ENCODE results near the gene DUSP16.
"Not testable (repeated sequence)": the region's sequence is repeated elsewhere in the genome, so short reads cannot be mapped to it uniquely, and the experiment has no call there.

Gene DUSP16

GRCh38 chr12:12474931-12475795, 87.5 kb downstream of the DUSP16 start:
- Histone ChIP-seq H3K27ac (ENCODE audit: low read length) (no peak overlapping the region), H3K36me3 (replicated peaks; ENCODE audit: insufficient read depth, low read length) (peaks cover 4% of the 10 kb centered on the region; the same call in 1 of the 2 replicates), H3K4me2 (ENCODE audit: low read depth, low read length) (no peak overlapping the region), H3K4me1 (ENCODE audit: low read length) (no peaks in the 10 kb centered on the region), H3K9me3 (replicated peaks; ENCODE audit: insufficient read depth, low read length) (no peaks in the 10 kb centered on the region), H2AFZ (ENCODE audit: low read length) (no peak overlapping the region), H3K9ac (ENCODE audit: low read length) (no peak overlapping the region), H3F3A (ENCODE audit: insufficient read depth, low read length) (no peaks in the 10 kb centered on the region), H3K79me2 (ENCODE audit: low read length) (no peaks in the 10 kb centered on the region), H3K9me2 (replicated peaks; ENCODE audit: insufficient read depth, low read length) (no peaks in the 10 kb centered on the region), H4K20me1 (ENCODE audit: insufficient read depth, low read length) (no peaks in the 10 kb centered on the region), H3K27me3 (replicated peaks; ENCODE audit: insufficient read depth, low read length) (no peaks in the 10 kb centered on the region), H3K4me3 (ENCODE audit: low read length) (no peak overlapping the region)
- no peak for DNase-seq
- no peak for TF ChIP-seq CTCF (IDR thresholded peaks at IDR 0.05; ENCODE audit: low read length)
- TF ChIP-seq EZH2 (optimal IDR thresholded peaks at IDR 0.05; ENCODE audit: low read depth, low read length), result no peak
- no peak for TF ChIP-seq EZH2phosphoT487 (IDR thresholded peaks at IDR 0.05; ENCODE audit: low read length)

GRCh38 chr12:12474471-12474928, 88.2 kb downstream of the DUSP16 start:
- DNase-seq, result no peak
- H3K9ac ChIP-seq (ENCODE audit: low read length), result no peak overlapping the region
- no peak overlapping the region for H3K4me3 ChIP-seq (ENCODE audit: low read length)
- no peak overlapping the region for H3K27ac ChIP-seq (ENCODE audit: low read length)
- no peaks in the 10 kb centered on the region for H4K20me1 ChIP-seq (ENCODE audit: insufficient read depth, low read length)
- H3K27me3 ChIP-seq (replicated peaks; ENCODE audit: insufficient read depth, low read length), result no peaks in the 10 kb centered on the region
- no peak overlapping the region for H3K4me2 ChIP-seq (ENCODE audit: low read depth, low read length)
- H2AFZ ChIP-seq (ENCODE audit: low read length), result no peak overlapping the region
- H3K9me3 ChIP-seq (replicated peaks; ENCODE audit: insufficient read depth, low read length), result no peaks in the 10 kb centered on the region
- no peak for TF ChIP-seq EZH2 (optimal IDR thresholded peaks at IDR 0.05; ENCODE audit: low read depth, low read length)
- H3K9me2 ChIP-seq (replicated peaks; ENCODE audit: insufficient read depth, low read length), result no peaks in the 10 kb centered on the region
- no peaks in the 10 kb centered on the region for H3F3A ChIP-seq (ENCODE audit: insufficient read depth, low read length)
- H3K4me1 ChIP-seq (ENCODE audit: low read length), result no peaks in the 10 kb centered on the region
- H3K36me3 ChIP-seq (replicated peaks; ENCODE audit: insufficient read depth, low read length), result peaks cover 4% of the 10 kb centered on the region; the same call in 1 of the 2 replicates
- no peaks in the 10 kb centered on the region for H3K79me2 ChIP-seq (ENCODE audit: low read length)

DNA sequence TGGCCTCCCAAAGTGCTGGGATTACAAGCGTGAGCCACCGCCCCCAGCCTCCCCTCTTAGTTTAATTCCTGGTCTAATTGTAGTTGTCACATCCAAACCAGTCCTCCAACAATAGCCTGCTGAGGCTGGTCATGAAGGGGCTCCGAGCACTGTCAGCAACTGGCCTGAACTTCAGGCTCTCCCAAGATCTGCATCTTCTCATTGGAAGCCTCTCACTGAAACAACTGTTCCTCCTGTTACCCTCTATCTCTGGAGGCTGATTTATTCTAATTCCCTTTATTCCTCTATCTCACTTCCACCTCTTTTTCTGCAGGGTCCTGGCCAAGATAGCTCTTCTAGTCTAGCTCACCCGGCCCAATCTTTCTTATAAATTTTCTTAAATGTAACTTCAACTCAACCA, 89.4 kb downstream of the DUSP16 start:
- DNase-seq, result no peak
- H4K20me1 ChIP-seq (ENCODE audit: insufficient read depth, low read length), result no peaks in the 10 kb centered on the region
- no peaks in the 10 kb centered on the region for H3K4me1 ChIP-seq (ENCODE audit: low read length)
- H3K9me3 ChIP-seq (replicated peaks; ENCODE audit: insufficient read depth, low read length), result no peaks in the 10 kb centered on the region
- no peak overlapping the region for H3K4me2 ChIP-seq (ENCODE audit: low read depth, low read length)
- no peaks in the 10 kb centered on the region for H3K79me2 ChIP-seq (ENCODE audit: low read length)
- H3K4me3 ChIP-seq (ENCODE audit: low read length), result no peak overlapping the region
- no peaks in the 10 kb centered on the region for H3K9me2 ChIP-seq (replicated peaks; ENCODE audit: insufficient read depth, low read length)
- H3K9ac ChIP-seq (ENCODE audit: low read length), result no peak overlapping the region
- no peak overlapping the region for H2AFZ ChIP-seq (ENCODE audit: low read length)
- H3F3A ChIP-seq (ENCODE audit: insufficient read depth, low read length), result no peaks in the 10 kb centered on the region
- no peaks in the 10 kb centered on the region for H3K27me3 ChIP-seq (replicated peaks; ENCODE audit: insufficient read depth, low read length)
- peaks cover 4% of the 10 kb centered on the region; the same call in 1 of the 2 replicates for H3K36me3 ChIP-seq (replicated peaks; ENCODE audit: insufficient read depth, low read length)
- H3K27ac ChIP-seq (ENCODE audit: low read length), result no peak overlapping the region
- TF ChIP-seq EZH2 (optimal IDR thresholded peaks at IDR 0.05; ENCODE audit: low read depth, low read length) (no peak), CTCF (IDR thresholded peaks at IDR 0.05; ENCODE audit: low read length) (no peak), EZH2phosphoT487 (IDR thresholded peaks at IDR 0.05; ENCODE audit: low read length) (no peak)

- H3K9me2 ChIP-seq (replicated peaks; ENCODE audit: insufficient read depth, low read length); H3F3A ChIP-seq (ENCODE audit: insufficient read depth, low read length); H2AFZ ChIP-seq (ENCODE audit: low read length); DNase-seq; H3K4me1 ChIP-seq (ENCODE audit: low read length); H3K36me3 ChIP-seq (replicated peaks; ENCODE audit: insufficient read depth, low read length); H3K9ac ChIP-seq (ENCODE audit: low read length); H3K9me3 ChIP-seq (replicated peaks; ENCODE audit: insufficient read depth, low read length); H4K20me1 ChIP-seq (ENCODE audit: insufficient read depth, low read length); H3K27me3 ChIP-seq (replicated peaks; ENCODE audit: insufficient read depth, low read length); H3K4me2 ChIP-seq (ENCODE audit: low read depth, low read length); H3K27ac ChIP-seq (ENCODE audit: low read length); H3K4me3 ChIP-seq (ENCODE audit: low read length); H3K79me2 ChIP-seq (ENCODE audit: low read length): not testable (repeated sequence)
Observed at GRCh38 chr12:12471982-12472961, 90.4 kb downstream of the DUSP16 start.

Data from MM.1S (cell line).